Measurements from ENCODE around the gene HMGB4.

The HMGB4 gene

DNA sequence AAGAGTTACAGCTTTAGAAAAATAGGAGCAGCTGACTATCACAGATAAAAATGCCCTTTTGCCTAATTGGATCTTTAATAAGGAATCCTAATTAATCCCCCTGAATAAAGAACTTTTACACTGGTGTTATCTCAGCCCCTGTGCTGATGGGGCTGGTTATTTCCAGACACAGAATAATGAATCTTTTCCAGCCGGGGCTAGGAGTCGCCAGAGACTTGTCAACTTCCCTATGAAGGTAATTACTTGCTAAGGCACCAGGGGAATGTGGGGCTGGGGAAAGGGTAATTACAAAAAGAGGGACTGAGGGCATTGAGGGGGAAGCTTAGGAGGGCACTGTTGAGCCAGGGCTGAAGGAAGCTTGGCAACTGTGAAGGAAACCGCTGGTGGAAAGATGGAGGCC lies 34.5 kb downstream of the HMGB4 start:
- no peak for ATAC-seq

DNA sequence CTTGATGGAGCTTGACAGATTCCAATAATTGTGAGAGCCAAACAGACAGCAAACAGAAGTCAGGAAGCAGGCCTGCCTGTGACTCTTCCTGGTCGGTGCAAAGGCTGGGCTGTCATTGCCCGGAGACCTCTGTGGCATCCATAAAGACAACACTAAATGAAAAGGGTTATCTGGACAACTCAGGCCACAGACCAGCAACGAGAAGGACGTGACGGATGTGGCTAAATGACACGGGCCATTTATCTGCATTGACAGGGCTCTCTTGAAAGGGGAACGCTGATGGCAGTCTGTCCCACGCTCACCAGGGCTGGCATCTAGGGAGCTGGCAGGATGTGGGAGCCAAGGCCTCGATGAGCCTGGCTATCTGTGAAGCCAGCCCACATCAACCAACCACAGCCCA lies 35.0 kb downstream of the HMGB4 start:
- ATAC-seq (no peak), DNase-seq (no peak)

More for the DNA sequence above, 34.5 kb downstream of the HMGB4 start:
- no peak for DNase-seq

DNA sequence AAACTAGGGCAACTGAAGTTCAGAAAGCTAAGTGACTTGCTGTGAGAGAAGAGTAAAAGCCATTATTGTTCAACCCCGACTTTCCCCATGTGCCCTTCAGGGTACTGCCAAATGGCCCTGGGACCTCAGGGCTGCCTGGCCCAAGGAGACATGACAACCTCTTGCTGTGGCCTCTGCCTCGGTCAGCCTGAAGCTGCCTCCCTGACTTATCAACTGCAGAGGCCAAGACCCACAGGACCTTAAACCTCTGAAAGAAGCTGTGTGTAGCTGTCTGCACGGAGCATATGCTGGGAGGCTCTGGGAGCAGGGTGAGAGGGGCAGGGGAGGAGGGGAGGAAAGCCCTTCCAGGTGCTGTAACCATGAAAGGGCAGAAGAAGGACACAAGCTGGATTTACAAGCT lies 35.9 kb downstream of the HMGB4 start:
- DNase-seq (no peak), ATAC-seq (no peak)

DNA sequence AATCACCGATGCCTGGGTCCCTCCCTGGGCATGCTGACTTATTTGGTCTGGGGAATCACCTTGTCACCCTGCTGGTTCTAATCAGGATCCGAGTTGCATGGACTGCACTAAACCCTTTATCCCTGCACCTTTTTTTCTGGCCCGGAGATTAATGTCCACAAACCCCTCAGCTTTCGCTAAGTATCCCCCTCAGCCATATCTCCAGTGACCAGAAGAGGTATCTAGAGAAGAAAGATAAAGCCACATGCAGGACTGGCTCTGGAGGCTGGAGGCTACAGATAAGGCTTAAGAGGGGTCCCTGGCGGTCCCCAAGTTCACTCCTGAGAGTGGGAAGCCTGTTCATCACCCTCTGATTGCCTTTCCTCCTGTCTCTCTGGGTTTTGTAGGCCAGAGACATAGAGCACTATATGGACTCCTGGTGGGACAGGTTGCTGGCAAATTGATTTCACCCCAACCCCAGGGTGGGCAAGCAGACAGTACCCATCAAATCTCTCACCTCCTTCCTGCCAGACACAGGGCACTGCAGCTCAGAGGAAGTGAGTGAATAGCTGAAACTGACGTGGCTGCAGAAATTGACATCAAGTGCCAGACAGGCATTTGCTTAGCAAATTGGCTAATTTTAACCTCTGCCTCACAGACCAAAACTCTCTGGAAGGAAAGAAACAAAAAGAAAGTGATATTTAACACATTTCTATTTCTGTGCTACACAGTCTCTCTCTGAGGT lies 38.8 kb downstream of the HMGB4 start:
- DNase-seq, result no peak
- ATAC-seq, result no peak

DNA sequence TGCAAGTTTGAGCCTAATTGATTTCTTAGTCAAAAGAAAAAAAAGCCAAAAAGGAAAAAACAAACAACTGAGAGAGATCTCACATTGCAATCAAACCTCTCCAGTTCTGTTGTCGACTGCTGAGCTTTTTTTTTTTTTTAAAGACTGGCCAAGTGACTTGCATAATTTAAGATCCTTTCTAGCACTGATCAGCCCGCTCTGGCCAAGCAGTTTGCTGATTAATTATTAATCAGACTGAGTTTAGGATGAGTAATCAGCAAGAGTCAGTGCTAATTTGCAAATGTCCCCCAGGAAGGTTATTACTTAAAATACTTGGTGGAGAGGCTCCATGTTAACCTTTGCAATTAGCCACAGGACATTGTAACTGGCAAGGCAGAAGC lies 39.3 kb downstream of the HMGB4 start:
- no peak for DNase-seq
- ATAC-seq, result no peak

DNA sequence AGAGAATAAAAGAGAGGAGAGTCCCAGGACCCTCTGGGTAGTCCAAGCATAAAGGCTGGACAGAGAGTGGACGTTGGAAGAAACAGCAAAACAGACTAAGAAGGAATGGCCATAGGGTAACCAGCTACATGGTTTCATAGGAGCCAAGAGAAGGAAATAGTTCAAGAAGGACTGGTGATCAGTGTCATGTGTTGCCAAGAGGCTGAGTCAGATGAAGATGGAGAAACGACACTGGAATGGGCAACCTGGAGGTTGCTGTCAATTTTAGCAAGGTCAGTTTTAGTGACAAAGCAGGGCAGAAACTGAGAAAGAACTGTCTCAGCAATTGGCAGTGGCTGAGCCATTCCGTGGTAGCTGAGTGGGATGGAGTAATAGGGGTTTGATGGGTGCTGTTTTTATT lies 41.4 kb downstream of the HMGB4 start:
- ATAC-seq (no peak), DNase-seq (no peak)

DNA sequence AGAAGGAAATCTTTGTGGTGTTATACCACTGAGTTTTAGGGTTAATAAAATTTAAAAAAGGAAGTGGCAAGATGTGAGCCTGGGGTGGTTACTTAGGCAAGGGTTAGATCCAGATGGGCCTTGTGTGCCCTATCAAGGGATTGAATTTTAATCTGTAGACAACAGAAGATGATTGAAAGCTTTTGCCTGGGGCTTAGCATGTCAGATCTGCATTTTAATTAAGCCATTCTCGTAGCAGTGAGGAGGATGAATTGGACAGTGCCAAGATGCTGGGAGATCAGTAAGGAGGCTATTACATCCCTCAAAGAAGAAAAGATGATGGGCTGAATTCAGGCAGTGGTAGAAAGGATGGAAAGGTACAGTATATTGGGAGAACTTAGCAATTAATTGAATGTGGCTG lies 42.3 kb downstream of the HMGB4 start:
- no peak for ATAC-seq
- DNase-seq, result no peak

DNA sequence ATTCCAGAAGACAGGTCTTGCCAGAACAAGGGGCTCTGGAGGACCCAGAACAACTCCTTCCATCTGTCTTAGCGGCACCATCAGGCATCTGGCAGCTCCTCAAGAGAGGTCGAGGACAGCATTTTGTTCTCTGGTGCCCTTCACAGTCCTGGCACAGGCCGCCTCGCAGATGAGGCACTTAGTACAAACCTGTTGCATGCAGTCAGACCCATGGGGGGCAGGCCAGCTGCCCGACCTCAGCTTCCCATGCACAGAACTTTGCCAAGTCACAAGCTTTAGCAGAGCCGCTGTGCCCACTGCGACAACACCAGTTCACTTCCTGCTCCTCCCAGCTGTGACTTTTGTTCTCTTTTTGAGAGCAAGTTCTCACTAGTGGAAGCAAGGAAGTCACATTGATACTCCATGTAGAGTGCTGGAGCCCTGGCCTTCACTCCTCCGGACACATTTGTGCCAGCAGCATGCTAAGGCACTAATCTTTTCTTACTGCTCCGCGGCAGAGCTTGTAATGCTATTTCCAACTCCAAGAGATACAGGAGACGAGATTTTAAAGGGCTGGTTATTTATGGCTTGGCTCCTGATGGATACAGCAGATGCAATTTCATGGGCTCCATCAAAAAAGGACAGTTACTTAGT lies 44.6 kb downstream of the HMGB4 start:
- no peak for ATAC-seq
- DNase-seq, result no peak

Measured in stimulated activated naive CD8-positive, alpha-beta T cell treated with anti-CD3 and anti-CD28 coated beads, Interleukin-15, Interleukin-2, amounts not matched to agents 100 U/mL and 50 U/mL, for 24 hours (primary cell).